NCI-H345 treated with DMSO at 0.1 percent for 48 hours (cell line): ENCODE data around the gene CCDC87.
"Not testable (repeated sequence)": the region's sequence is repeated elsewhere in the genome, so short reads cannot be mapped to it uniquely, and the experiment has no call there.

Experiments used
- DNase-seq: peaks from one replicate; lab custom pipeline; 2025; ENCODE audit not compliant: unreplicated experiment; lab: John Stamatoyannopoulos, UW

Gene CCDC87, protein sequence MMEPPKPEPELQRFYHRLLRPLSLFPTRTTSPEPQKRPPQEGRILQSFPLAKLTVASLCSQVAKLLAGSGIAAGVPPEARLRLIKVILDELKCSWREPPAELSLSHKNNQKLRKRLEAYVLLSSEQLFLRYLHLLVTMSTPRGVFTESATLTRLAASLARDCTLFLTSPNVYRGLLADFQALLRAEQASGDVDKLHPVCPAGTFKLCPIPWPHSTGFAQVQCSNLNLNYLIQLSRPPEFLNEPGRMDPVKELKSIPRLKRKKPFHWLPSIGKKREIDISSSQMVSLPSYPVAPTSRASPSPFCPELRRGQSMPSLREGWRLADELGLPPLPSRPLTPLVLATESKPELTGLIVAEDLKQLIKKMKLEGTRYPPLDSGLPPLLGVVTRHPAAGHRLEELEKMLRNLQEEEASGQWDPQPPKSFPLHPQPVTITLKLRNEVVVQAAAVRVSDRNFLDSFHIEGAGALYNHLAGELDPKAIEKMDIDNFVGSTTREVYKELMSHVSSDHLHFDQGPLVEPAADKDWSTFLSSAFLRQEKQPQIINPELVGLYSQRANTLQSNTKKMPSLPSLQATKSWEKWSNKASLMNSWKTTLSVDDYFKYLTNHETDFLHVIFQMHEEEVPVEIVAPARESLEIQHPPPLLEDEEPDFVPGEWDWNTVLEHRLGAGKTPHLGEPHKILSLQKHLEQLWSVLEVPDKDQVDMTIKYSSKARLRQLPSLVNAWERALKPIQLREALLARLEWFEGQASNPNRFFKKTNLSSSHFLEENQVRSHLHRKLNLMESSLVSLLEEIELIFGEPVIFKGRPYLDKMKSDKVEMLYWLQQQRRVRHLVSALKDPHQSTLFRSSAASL

GRCh38 chr11:66592457-66593302 is at the start of gene CCDC87, which contains the start of gene CCS:
Gene CCDC87, minus strand, starts transcription at chr11:66593063. Its CDS starts 48 bp downstream, at chr11:66593015.
Gene CCS, plus strand, starts transcription at chr11:66593185. Its CDS starts 77 bp downstream, at chr11:66593262.
- peak; percentile 97 for DNase-seq

- no peak for DNase-seq
Measured at GRCh38 chr11:66641834-66642233, 49.0 kb upstream of the CCDC87 start.

DNA sequence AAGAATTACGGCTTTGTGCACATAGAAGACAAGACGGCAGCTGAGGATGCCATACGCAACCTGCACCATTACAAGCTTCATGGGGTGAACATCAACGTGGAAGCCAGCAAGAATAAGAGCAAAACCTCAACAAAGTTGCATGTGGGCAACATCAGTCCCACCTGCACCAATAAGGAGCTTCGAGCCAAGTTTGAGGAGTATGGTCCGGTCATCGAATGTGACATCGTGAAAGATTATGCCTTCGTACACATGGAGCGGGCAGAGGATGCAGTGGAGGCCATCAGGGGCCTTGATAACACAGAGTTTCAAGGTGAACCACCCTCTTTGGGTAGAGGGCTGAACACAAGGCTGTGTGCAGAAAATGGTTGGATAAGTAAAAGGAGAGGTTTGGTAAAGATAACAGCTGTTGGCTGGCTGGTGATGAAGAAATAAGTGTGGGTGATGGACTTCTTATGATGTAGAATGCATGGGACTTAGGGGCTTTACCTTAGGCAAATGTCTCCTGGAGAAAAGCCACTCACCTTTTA is 47.0 kb upstream of the CCDC87 start:
- not testable (repeated sequence) for DNase-seq

- no peak for DNase-seq
Measured at GRCh38 chr11:66639066-66639813, 46.4 kb upstream of the CCDC87 start.

DNA sequence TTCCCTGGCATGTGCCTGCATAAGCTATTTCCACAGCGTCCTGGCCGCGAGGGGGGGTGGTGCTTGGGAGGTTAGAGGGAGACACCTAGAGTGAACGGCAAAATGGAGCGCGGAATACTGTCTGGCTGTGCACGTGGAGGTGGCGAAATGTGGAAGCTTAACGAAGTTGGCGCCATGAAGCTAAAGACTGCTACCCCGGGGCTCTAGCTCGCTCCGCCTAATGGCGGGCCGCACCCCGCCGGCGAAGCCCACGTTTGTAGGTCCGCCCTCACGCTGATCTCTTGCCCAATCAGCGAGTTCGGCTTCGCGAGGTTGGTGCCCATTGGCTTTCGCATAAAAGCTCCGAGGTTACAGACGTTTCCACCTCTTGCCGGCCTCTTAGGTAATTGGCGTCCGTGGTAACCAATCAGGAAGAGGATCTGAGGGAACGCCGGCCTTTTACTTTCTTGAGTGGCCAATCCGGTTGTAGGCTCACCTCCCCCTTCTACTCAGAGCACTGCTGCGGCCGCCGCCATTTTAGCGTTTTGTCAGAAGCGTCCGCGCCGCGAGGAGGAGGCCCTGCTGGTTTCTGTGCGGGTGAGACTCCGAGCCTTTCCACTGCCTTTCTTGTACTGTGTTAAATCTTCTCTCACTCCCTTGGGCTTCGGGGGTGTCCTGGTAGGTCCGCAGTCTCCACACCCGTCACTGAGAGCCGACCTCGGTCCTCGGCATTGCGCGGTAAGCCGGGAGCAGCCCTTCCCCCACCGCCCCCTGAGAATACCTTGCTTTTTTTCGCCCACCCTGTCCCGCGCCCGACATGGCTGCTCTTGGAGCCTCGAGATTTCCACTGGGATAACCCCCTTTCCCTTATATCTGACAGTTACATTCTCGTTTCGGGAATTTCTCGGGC is 45.6 kb upstream of the CCDC87 start, which contains the start of gene RBM4:
Gene RBM4 (plus strand): TSS at position 527 of the 889 bp plus-strand sequence. CDS start 1,009 bp downstream, outside the sequence.
- DNase-seq, result peak; percentile 99

DNA sequence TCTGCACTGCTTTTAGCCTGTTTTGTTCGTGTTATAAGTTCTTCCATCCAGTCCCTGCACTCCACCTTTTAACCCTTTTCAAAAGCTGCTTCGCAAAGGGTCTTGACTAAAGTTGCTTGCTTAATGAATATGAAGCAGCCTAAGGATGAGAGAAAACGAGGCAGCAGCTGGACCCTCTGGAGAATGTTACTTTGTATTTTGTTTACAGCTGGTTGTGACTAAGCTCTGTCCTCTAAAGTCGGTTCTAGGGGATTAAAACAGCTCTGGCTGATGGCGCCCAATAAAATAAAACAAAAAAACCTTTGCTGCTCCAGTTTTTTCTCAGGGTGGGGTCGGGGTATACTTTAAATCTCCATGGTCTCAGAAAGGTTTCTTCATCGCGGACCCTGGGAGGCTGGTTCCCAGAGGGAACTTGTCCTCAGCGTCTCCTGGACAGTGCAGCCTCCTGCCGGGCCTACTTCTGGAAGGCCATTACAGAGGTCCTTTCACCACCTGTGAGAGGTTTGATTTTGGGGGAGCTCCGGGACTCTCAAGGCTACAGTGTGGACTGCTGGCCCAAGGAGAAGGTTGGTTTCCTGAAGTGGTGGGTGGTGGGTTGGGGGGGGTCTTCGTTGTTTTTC is 44.8 kb upstream of the CCDC87 start:
- no peak for DNase-seq

DNA sequence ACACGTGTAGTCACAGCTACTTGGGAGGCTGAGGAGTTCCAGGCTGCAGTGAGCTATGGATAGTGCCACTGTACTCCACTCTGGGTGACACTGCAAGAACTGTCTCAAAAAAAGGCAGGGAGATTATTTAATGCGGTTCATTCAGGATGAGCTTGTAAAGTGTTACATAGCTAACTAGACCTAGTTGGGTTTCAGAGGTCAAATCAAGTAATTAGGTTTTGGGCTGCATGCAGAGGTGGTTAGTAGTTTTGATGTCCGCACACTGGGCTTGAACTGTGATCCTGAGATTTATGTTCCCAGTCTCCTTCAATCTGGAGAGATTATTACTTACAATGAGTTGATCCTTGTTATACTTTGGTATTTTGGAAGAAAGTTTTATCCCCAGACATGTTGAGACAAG is 43.5 kb upstream of the CCDC87 start:
- no peak for DNase-seq

GRCh38 chr11:66632952-66633351 is 40.1 kb upstream of the CCDC87 start:
- no peak for DNase-seq

DNA sequence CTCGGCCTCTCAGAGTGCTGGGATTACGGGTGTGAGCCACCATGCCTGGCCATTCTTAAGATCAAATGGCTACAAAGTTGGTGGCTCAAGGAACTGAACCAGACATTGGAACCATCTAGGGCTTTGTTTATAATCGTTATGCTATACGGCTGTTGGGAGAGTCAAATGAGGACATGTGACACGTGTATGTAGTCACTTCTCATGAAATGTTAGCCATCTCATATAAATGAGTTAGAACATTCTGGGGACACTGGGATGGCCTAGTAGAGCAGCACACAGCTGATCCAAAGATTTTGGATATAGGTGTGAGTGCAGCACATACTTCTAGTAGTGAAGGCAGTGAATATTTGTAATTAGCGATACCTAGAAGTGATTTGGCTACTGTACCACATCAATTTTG is 39.0 kb upstream of the CCDC87 start:
- DNase-seq, result no peak

- no peak for DNase-seq
Measured at GRCh38 chr11:66629356-66629755, 36.5 kb upstream of the CCDC87 start.

GRCh38 chr11:66628061-66628603 is 35.3 kb upstream of the CCDC87 start:
- DNase-seq, result no peak

DNA sequence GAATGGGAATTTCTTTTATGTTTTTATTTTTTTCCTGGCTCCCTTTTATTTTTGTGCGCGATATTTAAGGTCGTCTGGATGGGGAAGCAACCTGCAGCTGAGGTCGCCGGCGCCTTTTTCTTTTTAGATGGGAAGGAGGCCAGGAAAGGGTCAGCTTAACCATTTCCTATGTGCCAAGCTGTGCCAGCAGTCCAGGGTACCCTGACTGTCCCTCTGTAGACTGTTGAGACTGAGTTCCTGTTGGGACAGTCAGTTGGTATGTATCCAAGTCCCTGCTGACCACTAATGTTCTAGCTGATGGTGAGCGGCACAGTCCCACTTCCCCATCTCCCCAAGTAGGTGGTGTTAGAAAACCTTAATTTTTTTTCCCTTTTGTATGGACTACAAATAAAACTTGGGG is 34.1 kb upstream of the CCDC87 start:
- no peak for DNase-seq

DNA sequence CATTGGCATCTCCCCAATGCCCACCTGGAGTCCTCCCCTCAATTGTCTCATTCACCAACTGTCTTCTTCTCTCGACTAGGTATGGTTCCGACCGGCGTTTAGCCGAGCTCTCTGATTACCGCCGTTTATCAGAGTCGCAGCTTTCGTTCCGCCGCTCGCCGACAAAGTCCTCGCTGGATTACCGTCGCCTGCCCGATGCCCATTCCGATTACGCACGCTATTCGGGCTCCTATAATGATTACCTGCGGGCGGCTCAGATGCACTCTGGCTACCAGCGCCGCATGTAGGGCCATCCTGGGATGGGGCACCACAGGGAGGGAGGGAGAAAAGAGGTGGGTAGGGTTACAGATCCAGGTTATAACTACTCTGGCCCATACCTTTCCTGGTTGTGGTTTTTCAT is 33.5 kb upstream of the CCDC87 start:
- no peak for DNase-seq

- no peak for DNase-seq
Measured at GRCh38 chr11:66625752-66626149, 32.9 kb upstream of the CCDC87 start.

- no peak for DNase-seq
Measured at GRCh38 chr11:66625041-66625751, 32.3 kb upstream of the CCDC87 start.

GRCh38 chr11:66624450-66624849 is 31.6 kb upstream of the CCDC87 start:
- no peak for DNase-seq

- DNase-seq, result no peak
Measured at GRCh38 chr11:66619080-66619554, 26.3 kb upstream of the CCDC87 start.
